ENCODE results near the gene CDK2AP2.

DNA sequence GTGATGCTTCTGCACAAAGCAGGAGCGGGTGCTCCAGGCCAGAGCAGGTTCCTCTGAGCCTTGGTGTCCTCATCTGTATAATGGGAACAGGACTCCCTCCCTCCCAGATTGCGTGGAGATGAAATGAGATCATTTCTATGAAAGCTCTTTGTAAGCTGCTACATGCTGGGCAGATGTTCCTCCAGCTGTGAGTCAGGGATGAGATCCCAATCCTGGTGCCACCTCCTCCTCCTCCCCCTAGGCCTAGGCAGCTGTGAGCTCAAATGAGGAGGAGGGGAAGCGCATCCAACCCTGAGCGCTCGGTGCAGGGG is 22.3 kb upstream of the CDK2AP2 start:
- TF ChIP-seq POLR2A (IDR thresholded peaks at IDR 0.05; ENCODE audit: extremely low read depth, insufficient read length), result no peak
- TF ChIP-seq, protein P1, sequence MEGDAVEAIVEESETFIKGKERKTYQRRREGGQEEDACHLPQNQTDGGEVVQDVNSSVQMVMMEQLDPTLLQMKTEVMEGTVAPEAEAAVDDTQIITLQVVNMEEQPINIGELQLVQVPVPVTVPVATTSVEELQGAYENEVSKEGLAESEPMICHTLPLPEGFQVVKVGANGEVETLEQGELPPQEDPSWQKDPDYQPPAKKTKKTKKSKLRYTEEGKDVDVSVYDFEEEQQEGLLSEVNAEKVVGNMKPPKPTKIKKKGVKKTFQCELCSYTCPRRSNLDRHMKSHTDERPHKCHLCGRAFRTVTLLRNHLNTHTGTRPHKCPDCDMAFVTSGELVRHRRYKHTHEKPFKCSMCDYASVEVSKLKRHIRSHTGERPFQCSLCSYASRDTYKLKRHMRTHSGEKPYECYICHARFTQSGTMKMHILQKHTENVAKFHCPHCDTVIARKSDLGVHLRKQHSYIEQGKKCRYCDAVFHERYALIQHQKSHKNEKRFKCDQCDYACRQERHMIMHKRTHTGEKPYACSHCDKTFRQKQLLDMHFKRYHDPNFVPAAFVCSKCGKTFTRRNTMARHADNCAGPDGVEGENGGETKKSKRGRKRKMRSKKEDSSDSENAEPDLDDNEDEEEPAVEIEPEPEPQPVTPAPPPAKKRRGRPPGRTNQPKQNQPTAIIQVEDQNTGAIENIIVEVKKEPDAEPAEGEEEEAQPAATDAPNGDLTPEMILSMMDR (IDR thresholded peaks at IDR 0.05; ENCODE audit: low read depth, low read length), result no peak
- TF ChIP-seq, protein P2, sequence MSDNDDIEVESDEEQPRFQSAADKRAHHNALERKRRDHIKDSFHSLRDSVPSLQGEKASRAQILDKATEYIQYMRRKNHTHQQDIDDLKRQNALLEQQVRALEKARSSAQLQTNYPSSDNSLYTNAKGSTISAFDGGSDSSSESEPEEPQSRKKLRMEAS (IDR thresholded peaks at IDR 0.05; ENCODE audit: low read depth, low read length), result no peak
- TF ChIP-seq MYC (IDR thresholded peaks at IDR 0.05; ENCODE audit: low read depth, low read length), result no peak
